Measurements from ENCODE around the gene EIF2S3.

The EIF2S3 gene

DNA sequence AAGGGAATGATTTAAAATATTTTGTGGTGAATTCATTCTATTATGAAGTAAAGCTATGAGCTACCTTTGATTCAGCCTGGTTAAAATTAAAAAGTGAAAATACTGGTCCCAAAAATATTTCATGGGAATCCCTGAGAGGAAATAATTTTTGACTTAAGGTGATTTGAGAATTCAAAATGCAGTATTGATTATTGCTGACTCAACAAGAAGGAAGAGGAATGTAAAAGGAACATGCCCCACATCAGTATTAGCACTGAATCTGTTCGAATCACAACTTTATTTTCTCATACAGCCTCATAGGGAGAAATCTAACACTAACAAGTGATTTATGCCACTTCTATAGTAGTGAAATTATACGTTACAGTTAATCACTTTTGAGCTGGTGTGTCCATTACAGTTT is 27.7 kb downstream of the EIF2S3 start:
- ATAC-seq (no peak), DNase-seq (no peak)
- H3K4me1 Mint-ChIP-seq = peaks cover 32% of the 10 kb centered on the region
- no peaks in the 10 kb centered on the region for H3K27me3 Mint-ChIP-seq
- no peak overlapping the region for H3K27ac Mint-ChIP-seq
- H3K9me3 Mint-ChIP-seq = no peaks in the 10 kb centered on the region
- peaks cover 11% of the 10 kb centered on the region for H3K36me3 Mint-ChIP-seq (ENCODE audit: low read depth)
- no peak overlapping the region for H3K4me3 Mint-ChIP-seq

DNA sequence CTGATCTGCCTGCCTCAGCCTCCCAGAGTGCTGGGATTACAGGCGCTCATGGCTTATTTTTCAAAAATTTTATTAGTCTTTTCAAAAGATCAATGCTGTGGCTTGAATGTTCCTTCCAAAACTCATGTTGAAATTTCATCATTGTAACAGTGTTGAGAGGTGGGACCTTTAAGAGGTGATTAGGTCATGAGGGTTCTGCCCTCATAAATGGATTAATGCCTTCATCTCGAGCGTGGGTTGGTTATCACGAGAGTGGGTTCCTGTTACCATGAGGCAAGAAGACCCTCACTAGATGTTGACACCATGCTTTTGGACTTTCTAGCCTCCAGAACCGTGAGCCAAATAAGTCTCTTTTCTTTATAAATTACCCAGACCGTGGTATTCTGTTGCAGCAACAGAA is 30.3 kb downstream of the EIF2S3 start:
- ATAC-seq (no peak), DNase-seq (no peak)
- H3K4me3 Mint-ChIP-seq = no peak overlapping the region
- H3K27ac Mint-ChIP-seq = no peak overlapping the region
- no peaks in the 10 kb centered on the region for H3K9me3 Mint-ChIP-seq
- H3K36me3 Mint-ChIP-seq (ENCODE audit: low read depth) = no peaks in the 10 kb centered on the region
- peaks cover 12% of the 10 kb centered on the region for H3K4me1 Mint-ChIP-seq
- no peaks in the 10 kb centered on the region for H3K27me3 Mint-ChIP-seq

DNA sequence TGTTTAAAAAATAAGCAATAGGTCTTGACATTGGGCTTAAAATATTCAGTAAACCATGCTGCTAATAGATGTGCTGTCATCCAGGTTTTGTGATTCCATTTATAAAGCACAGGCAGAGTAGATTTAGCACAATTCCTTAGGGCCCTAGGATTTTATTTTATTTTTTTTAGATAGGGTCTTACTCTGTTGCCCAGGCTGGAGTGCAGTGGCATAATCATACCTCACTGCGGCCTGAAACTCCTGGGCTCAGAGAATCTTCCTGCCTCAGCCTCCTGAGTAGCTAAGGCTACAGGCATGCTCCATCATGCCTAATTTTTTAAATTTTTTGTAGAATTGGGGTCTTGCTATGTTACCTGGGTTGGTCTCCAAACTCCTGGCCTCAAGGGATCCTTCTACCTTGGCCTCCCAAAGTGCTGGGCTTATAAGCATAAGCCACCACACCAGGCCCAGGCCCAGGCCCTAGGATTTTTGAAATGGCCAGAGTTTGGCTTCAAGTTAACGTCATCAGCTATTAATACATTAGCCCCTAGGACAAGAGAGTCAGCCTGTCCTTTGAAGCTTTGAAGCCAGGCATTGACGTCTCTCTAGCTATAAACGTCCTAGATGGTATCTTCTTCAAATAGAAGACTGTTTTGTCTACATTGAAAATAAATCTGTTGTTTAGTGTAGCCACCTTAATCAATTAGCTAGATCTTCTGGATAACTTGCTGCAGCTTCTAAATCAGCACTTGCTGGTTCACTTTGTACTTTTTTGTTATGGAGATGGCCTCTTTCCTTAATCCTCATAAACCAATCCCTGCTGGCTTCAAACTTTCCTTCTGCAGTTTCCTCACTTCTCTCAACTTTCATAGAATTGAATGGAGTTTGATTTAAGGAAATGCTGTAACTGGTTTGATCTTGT is 35.8 kb downstream of the EIF2S3 start:
- H3K27me3 Mint-ChIP-seq = no peaks in the 10 kb centered on the region

GRCh38 chrX:24093746-24094145 is 39.0 kb downstream of the EIF2S3 start:
- no peak overlapping the region for H3K27ac Mint-ChIP-seq
- H3K27me3 Mint-ChIP-seq = no peaks in the 10 kb centered on the region
- H3K4me3 Mint-ChIP-seq = no peak overlapping the region
- no peaks in the 10 kb centered on the region for H3K9me3 Mint-ChIP-seq
- H3K36me3 Mint-ChIP-seq (ENCODE audit: low read depth) = no peaks in the 10 kb centered on the region
- DNase-seq (no peak), ATAC-seq (no peak)
- H3K4me1 Mint-ChIP-seq = no peaks in the 10 kb centered on the region

More for the DNA sequence above, 35.8 kb downstream of the EIF2S3 start:
- H3K9me3 Mint-ChIP-seq = no peaks in the 10 kb centered on the region
- H3K27ac Mint-ChIP-seq = no peak overlapping the region
- H3K4me3 Mint-ChIP-seq = no peak overlapping the region
- no peak for ATAC-seq
- DNase-seq = no peak
- no peaks in the 10 kb centered on the region for H3K36me3 Mint-ChIP-seq (ENCODE audit: low read depth)
- H3K4me1 Mint-ChIP-seq = no peaks in the 10 kb centered on the region

GRCh38 chrX:24097741-24098260 is 43.0 kb downstream of the EIF2S3 start:
- ATAC-seq = no peak
- Mint-ChIP-seq H3K4me3 (no peak overlapping the region), H3K27ac (no peak overlapping the region), H3K4me1 (peaks cover 8% of the 10 kb centered on the region), H3K27me3 (no peaks in the 10 kb centered on the region), H3K36me3 (ENCODE audit: low read depth) (no peaks in the 10 kb centered on the region), H3K9me3 (no peaks in the 10 kb centered on the region)
- no peak for DNase-seq

DNA sequence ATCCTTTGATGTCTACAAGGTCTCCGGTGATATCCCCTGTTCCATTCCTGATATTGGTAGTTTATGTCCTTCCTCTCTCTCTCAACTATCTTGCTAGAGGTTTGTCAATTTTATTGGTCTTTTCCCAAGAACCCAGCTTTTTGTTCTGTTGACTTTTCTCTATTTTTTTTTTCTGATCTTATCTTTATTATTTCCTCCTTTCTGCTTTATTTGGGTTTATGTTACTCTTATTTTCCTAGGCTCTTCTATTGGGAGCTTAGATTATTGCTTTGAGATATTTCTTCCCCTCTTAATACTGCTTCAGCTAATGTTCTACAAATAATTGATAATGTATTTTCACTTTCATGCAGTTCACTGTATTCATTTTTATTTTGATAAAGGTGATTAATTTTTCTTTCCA is 44.2 kb downstream of the EIF2S3 start:
- no peak for ATAC-seq
- H3K4me1 Mint-ChIP-seq = peaks cover 8% of the 10 kb centered on the region
- no peak overlapping the region for H3K27ac Mint-ChIP-seq

DNA sequence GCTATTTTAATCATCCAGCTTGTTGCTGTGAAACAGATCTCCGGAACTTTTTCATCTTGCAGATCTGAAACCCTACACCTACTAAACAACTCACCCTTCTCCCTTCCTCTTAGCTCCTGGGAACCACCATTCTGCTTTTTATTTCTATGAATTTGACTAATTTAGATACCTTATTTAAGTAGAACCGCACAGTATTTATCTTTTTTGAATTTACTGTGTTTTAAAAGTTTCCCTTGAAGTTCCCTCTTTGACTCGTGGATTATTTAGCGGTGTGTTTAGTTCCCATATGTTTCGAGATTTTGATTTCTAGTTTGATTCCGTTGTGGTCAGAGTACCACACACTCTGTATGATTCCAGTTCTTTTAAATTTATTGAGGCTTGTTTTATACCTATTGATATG is 44.6 kb downstream of the EIF2S3 start:
- no peak for ATAC-seq
- peaks cover 8% of the 10 kb centered on the region for H3K4me1 Mint-ChIP-seq
- no peak overlapping the region for H3K4me3 Mint-ChIP-seq
- DNase-seq = no peak
- no peak overlapping the region for H3K27ac Mint-ChIP-seq
- no peaks in the 10 kb centered on the region for H3K27me3 Mint-ChIP-seq
- H3K36me3 Mint-ChIP-seq (ENCODE audit: low read depth) = no peaks in the 10 kb centered on the region
- no peaks in the 10 kb centered on the region for H3K9me3 Mint-ChIP-seq

More for the DNA sequence above, 44.2 kb downstream of the EIF2S3 start:
- no peaks in the 10 kb centered on the region for H3K9me3 Mint-ChIP-seq
- H3K4me3 Mint-ChIP-seq = no peak overlapping the region
- DNase-seq = no peak
- no peaks in the 10 kb centered on the region for H3K36me3 Mint-ChIP-seq (ENCODE audit: low read depth)
- no peaks in the 10 kb centered on the region for H3K27me3 Mint-ChIP-seq

DNA sequence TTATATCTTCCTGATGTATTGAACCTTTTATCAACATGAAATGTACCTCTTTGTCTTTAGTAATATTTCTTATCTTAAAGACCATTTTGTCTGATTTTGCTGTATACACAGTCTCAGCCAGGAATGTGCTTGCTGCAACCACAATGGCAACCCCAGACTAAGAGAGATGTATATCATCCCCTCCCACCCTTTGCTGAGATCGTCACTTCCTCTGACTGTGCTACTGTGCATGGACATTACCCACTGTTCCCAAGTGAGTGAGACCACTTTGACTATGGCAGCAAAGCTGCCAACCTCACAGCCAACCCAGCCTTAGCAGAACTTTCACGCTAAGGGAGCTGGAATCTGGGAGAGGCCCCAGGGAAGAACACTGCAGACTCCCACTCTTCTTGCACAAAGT is 46.0 kb downstream of the EIF2S3 start:
- Mint-ChIP-seq H3K4me1 (peaks cover 8% of the 10 kb centered on the region), H3K36me3 (ENCODE audit: low read depth) (no peaks in the 10 kb centered on the region), H3K9me3 (no peaks in the 10 kb centered on the region), H3K27ac (no peak overlapping the region), H3K4me3 (no peak overlapping the region), H3K27me3 (no peaks in the 10 kb centered on the region)
- DNase-seq (no peak), ATAC-seq (no peak)

DNA sequence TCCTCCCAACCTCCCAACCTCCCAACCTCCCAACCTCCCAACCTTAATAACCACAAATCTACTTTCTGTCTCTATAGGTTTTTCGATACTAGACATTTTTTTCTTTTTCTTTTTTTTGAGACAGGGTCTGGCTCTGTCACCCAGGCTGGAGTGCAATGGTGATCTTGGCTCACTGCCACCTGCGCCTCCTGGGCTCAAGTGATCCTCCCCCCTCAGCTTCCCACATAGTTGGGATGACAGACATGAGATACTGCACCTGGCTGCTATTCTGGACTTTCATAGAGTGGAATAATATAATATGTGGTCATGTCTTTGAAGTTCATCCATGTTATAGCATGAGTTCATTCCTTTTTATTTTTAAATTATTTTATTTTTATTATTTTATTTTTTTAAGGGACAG is 55.3 kb downstream of the EIF2S3 start:
- no peaks in the 10 kb centered on the region for H3K36me3 Mint-ChIP-seq (ENCODE audit: low read depth)
- H3K27ac Mint-ChIP-seq = no peak overlapping the region
- ATAC-seq (no peak), DNase-seq (no peak)
- no peaks in the 10 kb centered on the region for H3K9me3 Mint-ChIP-seq
- H3K27me3 Mint-ChIP-seq = no peaks in the 10 kb centered on the region
- H3K4me1 Mint-ChIP-seq = no peaks in the 10 kb centered on the region
- H3K4me3 Mint-ChIP-seq = no peak overlapping the region

DNA sequence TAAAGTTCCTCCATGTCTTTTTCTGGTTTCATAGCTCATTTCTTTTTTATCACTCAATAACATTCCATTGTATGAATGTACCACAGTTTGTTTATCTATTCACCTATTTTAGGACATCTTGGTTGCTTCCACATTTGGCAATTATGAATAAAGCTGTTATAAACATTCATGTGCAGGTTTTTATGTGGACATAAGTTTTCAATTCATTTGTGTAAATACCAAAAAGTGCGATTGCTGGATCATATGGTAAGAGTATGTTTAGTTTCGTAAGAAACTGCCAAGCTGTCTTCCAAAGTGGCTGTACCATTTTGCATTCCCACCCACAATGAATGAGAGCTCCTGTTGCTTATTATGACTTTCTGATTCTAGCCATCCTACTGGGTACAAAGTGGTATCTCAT is 58.4 kb downstream of the EIF2S3 start:
- ATAC-seq (no peak), DNase-seq (no peak)
- Mint-ChIP-seq H3K4me3 (no peak overlapping the region), H3K27me3 (no peaks in the 10 kb centered on the region), H3K36me3 (ENCODE audit: low read depth) (no peaks in the 10 kb centered on the region), H3K4me1 (no peaks in the 10 kb centered on the region), H3K27ac (no peak overlapping the region), H3K9me3 (no peaks in the 10 kb centered on the region)

- Mint-ChIP-seq H3K9me3 (no peaks in the 10 kb centered on the region), H3K27me3 (no peaks in the 10 kb centered on the region), H3K4me3 (no peak overlapping the region), H3K36me3 (ENCODE audit: low read depth) (no peaks in the 10 kb centered on the region), H3K4me1 (no peaks in the 10 kb centered on the region), H3K27ac (no peak overlapping the region)
- DNase-seq (no peak), ATAC-seq (no peak)
Observed at GRCh38 chrX:24117258-24117657, 62.5 kb downstream of the EIF2S3 start.

- no peaks in the 10 kb centered on the region for H3K4me1 Mint-ChIP-seq
- no peak for DNase-seq
- no peaks in the 10 kb centered on the region for H3K36me3 Mint-ChIP-seq (ENCODE audit: low read depth)
- H3K27me3 Mint-ChIP-seq = no peaks in the 10 kb centered on the region
- no peak overlapping the region for H3K4me3 Mint-ChIP-seq
- H3K27ac Mint-ChIP-seq = no peak overlapping the region
- ATAC-seq = no peak
- no peaks in the 10 kb centered on the region for H3K9me3 Mint-ChIP-seq
Observed at GRCh38 chrX:24124244-24124799, 69.6 kb downstream of the EIF2S3 start.

DNA sequence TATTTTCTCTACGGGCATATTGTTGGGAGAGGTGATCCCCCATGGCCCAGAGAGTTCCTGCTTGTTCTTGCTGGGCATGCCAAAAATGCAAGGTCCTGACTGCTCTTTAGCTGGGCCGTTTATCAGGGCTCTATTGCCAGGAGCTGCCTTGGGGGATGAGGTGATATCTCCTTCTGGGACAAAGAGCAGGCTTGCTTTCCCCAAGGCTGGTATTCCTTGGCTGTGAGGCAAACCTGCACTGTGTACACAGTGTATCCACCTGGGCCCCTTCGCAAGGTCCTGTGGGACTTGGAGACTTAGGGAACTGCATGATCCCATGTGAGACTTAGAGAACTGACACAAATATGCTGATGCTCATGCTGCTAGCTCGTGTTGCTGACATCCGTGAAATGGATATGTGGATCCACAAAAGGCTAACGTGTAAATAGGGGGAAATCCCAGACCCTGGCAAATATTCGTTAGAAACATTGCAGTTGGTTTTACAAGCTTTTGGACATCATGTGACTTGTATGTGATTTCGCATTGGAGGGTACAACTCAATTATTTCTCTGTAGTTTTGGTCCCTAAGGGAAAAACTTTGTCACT is 70.4 kb downstream of the EIF2S3 start:
- Mint-ChIP-seq H3K27ac (no peak overlapping the region), H3K4me1 (no peaks in the 10 kb centered on the region), H3K36me3 (ENCODE audit: low read depth) (no peaks in the 10 kb centered on the region), H3K27me3 (no peaks in the 10 kb centered on the region), H3K4me3 (no peak overlapping the region), H3K9me3 (no peaks in the 10 kb centered on the region)
- ATAC-seq = no peak
- DNase-seq = no peak

Measured in activated naive CD8-positive, alpha-beta T cell treated with anti-CD3 and anti-CD28 coated beads, Interleukin-2, amount 50 U/mL, for 24 hours (primary cell).